H1 (cell line): ENCODE results near the gene SMIM13. TPM values are rescaled to one million over a fixed set of nuclear protein-coding genes. Genes with fewer than 3 reads are reported as not detected.

Experiments
- CTCF ChIA-PET: fragments of 300-600 bp; sonication (Branson Sonifier 250); formaldehyde crosslinking; loops from one replicate; lab custom pipeline; 2021; ENCODE audit not compliant: partially characterized antibody; lab: Charles Lee
- POLR2A ChIA-PET: fragments of 300-600 bp; sonication (Branson Sonifier 250); formaldehyde crosslinking; loops from one replicate; lab custom pipeline; 2021; ENCODE audit warnings: inconsistent platforms; ENCODE audit not compliant: partially characterized antibody; lab: Charles Lee
- DNase-seq, 2 experiments: peaks; one replicate each; pipeline versions ENCODE4 v3.0.0 to v3.0.0-alpha.2; 2010 to 2022; ENCODE audit warnings: low spot score in 2 of 2, low read depth in 1 of 2, mixed read lengths in 1 of 2
- FAIRE-seq: peaks from 2 replicates; lab custom pipeline; 2011; peaks lifted over from hg19 to GRCh38; lab: Jason Lieb, UNC
- H2AFZ ChIP-seq: 2 replicates; pipeline ENCODE4 v1.8.1; 2012; ENCODE audit warnings: low read length, inconsistent platforms
- H2AK5ac ChIP-seq: 2 replicates; pipeline ENCODE4 v1.6.1; 2013; ENCODE audit warnings: low read depth, low read length
- H2BK120ac ChIP-seq: replicated peaks from 2 replicates; pipeline ENCODE3; 2013; ENCODE audit warnings: low read depth, low read length, inconsistent platforms
- H2BK12ac ChIP-seq: 2 replicates; pipeline ENCODE4 v1.6.1; 2013; ENCODE audit warnings: low read depth, low read length
- H2BK15ac ChIP-seq: 2 replicates; pipeline ENCODE4 v1.6.1; 2013; ENCODE audit warnings: low read length
- H2BK20ac ChIP-seq: 2 replicates; pipeline ENCODE4 v1.6.1; 2013; ENCODE audit warnings: low read length
- H2BK5ac ChIP-seq: 2 replicates; pipeline ENCODE4 v1.6.1; 2013; ENCODE audit warnings: low read depth, low read length
- H3K14ac ChIP-seq: 2 replicates; pipeline ENCODE4 v1.6.1; 2013; ENCODE audit warnings: inconsistent platforms; ENCODE audit not compliant: insufficient read length
- H3K18ac ChIP-seq: 2 replicates; pipeline ENCODE4 v1.6.1; 2013; ENCODE audit warnings: low read length; ENCODE audit errors: extremely low read depth
- H3K23ac ChIP-seq: 2 replicates; pipeline ENCODE4 v1.6.1; 2013; ENCODE audit warnings: inconsistent platforms; ENCODE audit not compliant: insufficient read length
- H3K23me2 ChIP-seq: 2 replicates; pipeline ENCODE4 v1.6.1; 2013; ENCODE audit warnings: low read depth, low read length
- H3K27ac ChIP-seq: 2 replicates; pipeline ENCODE4 v1.6.1; 2011; ENCODE audit warnings: low read depth, low read length, inconsistent platforms
- H3K27me3 ChIP-seq, 4 experiments: replicated peaks in 1 of 4; 1 replicate in 1 of 4; 2 replicates in 3 of 4; pipeline versions ENCODE4 v1.6.1 to v1.8.1; 2011 to 2013; ENCODE audit warnings: low read length in 3 of 4, mild to moderate bottlenecking in 3 of 4, inconsistent platforms in 2 of 4, mixed read lengths in 2 of 4, moderate library complexity in 1 of 4; ENCODE audit not compliant: control insufficient read depth in 3 of 4, insufficient read depth in 3 of 4; ENCODE audit errors: extremely low read depth in 1 of 4
- H3K36me3 ChIP-seq, 4 experiments: 2 replicates each; pipeline versions ENCODE4 v1.6.1 to v1.8.1; 2011 to 2013; ENCODE audit warnings: mild to moderate bottlenecking in 4 of 4, low read length in 3 of 4, moderate library complexity in 2 of 4, control low read depth in 1 of 4, inconsistent platforms in 1 of 4; ENCODE audit not compliant: insufficient read depth in 4 of 4, control insufficient read depth in 2 of 4
- H3K4ac ChIP-seq: replicated peaks from 2 replicates; pipeline ENCODE3; 2013; ENCODE audit warnings: low read length, low read depth, mixed read lengths, inconsistent platforms; ENCODE audit not compliant: insufficient read length
- H3K4me1 ChIP-seq, 4 experiments: replicated peaks in 1 of 4; 1 replicate in 1 of 4; 2 replicates in 3 of 4; pipeline versions ENCODE4 v1.6.1 to v1.8.1; 2011 to 2013; ENCODE audit warnings: low read length in 3 of 4, inconsistent platforms in 2 of 4, mixed read lengths in 1 of 4; ENCODE audit not compliant: insufficient read depth in 4 of 4, control insufficient read depth in 3 of 4
- H3K4me2 ChIP-seq, 2 experiments: 2 replicates each; pipeline versions ENCODE4 v1.6.1 to v1.8.1; 2011 to 2013; ENCODE audit warnings: low read depth in 2 of 2, low read length in 2 of 2, control low read depth in 1 of 2, inconsistent platforms in 1 of 2, mild to moderate bottlenecking in 1 of 2; ENCODE audit not compliant: insufficient read depth in 1 of 2
- H3K4me3 ChIP-seq, 4 experiments: fragments of 200-600, 300-600 bp in 1 of 4; sonication (generic), shearing (Covaris generic), sonication (Bioruptor Twin) in 1 of 4; 2 replicates each; pipeline versions ENCODE4 v1.5.1 to v1.8.1; 2011 to 2016; ENCODE audit warnings: low read length in 4 of 4, low read depth in 3 of 4, control low read depth in 2 of 4, inconsistent platforms in 2 of 4, mild to moderate bottlenecking in 2 of 4, mixed read lengths in 1 of 4, moderate library complexity in 1 of 4; ENCODE audit not compliant: insufficient read depth in 2 of 4; ENCODE audit errors: extremely low read depth in 1 of 4
- H3K56ac ChIP-seq: replicated peaks from 2 replicates; pipeline ENCODE3; 2013; ENCODE audit warnings: low read depth, mild to moderate bottlenecking, mixed read lengths, low read length, inconsistent platforms; ENCODE audit not compliant: insufficient read length
- H3K79me1 ChIP-seq: 2 replicates; pipeline ENCODE4 v1.6.1; 2013; ENCODE audit warnings: low read depth, low read length, control low read depth
- H3K79me2 ChIP-seq, 2 experiments: 2 replicates each; pipeline versions ENCODE4 v1.6.1 to v1.8.1; 2012 to 2013; ENCODE audit warnings: low read length in 2 of 2, mild to moderate bottlenecking in 2 of 2, inconsistent platforms in 1 of 2; ENCODE audit not compliant: insufficient read depth in 2 of 2, control insufficient read depth in 1 of 2
- H3K9ac ChIP-seq, 4 experiments: replicated peaks in 1 of 4; 1 replicate in 1 of 4; 2 replicates in 3 of 4; pipeline versions ENCODE4 v1.6.1 to v1.8.1; 2011 to 2013; ENCODE audit warnings: low read depth in 3 of 4, low read length in 3 of 4, control low read depth in 2 of 4, mild to moderate bottlenecking in 2 of 4, moderate library complexity in 2 of 4, inconsistent platforms in 1 of 4; ENCODE audit errors: extremely low read depth in 1 of 4
- H3K9me3 ChIP-seq, 2 experiments: 2 replicates each; pipeline versions ENCODE4 v1.6.1 to v1.8.1; 2012 to 2013; ENCODE audit warnings: mild to moderate bottlenecking in 2 of 2, moderate library complexity in 2 of 2, control low read depth in 1 of 2, inconsistent platforms in 1 of 2, low read depth in 1 of 2, low read length in 1 of 2, mixed read lengths in 1 of 2; ENCODE audit not compliant: insufficient read depth in 2 of 2
- H4K20me1 ChIP-seq, 2 experiments: replicated peaks in 1 of 2; 2 replicates each; pipeline versions ENCODE3 to v1.8.1; 2011 to 2013; ENCODE audit warnings: inconsistent platforms in 2 of 2, low read length in 2 of 2, mild to moderate bottlenecking in 1 of 2; ENCODE audit not compliant: insufficient read depth in 2 of 2, control insufficient read depth in 1 of 2
- H4K5ac ChIP-seq: 2 replicates; pipeline ENCODE4 v1.6.1; 2013; ENCODE audit warnings: low read length, low read depth, mixed read lengths, inconsistent platforms; ENCODE audit not compliant: insufficient read length
- H4K8ac ChIP-seq: 2 replicates; pipeline ENCODE4 v1.8.0; 2013; ENCODE audit warnings: mild to moderate bottlenecking, moderate library complexity, low read length, inconsistent platforms; ENCODE audit not compliant: insufficient read depth; ENCODE audit errors: extremely low read depth
- H4K91ac ChIP-seq: replicated peaks from 2 replicates; pipeline ENCODE3; 2013; ENCODE audit warnings: low read length, mixed read lengths, inconsistent platforms; ENCODE audit not compliant: insufficient read length
- KDM1A ChIP-seq: fragments of 200-600, 300-600 bp; sonication (generic); IDR thresholded peaks from 2 replicates; pipeline ENCODE4 v1.7.1; 2016; ENCODE audit warnings: mild to moderate bottlenecking, low read length, borderline replicate concordance
- KDM4A ChIP-seq: IDR thresholded peaks from one replicate; pipeline ENCODE4 v1.7.1; 2012; ENCODE audit warnings: low read depth, mild to moderate bottlenecking, moderate library complexity, low read length, inconsistent platforms; ENCODE audit not compliant: severe bottlenecking
- TAF7 ChIP-seq: optimal IDR thresholded peaks from 2 replicates; pipeline ENCODE3; 2011; ENCODE audit warnings: low read depth, mild to moderate bottlenecking, inconsistent platforms, low read length, moderate library complexity, borderline replicate concordance
- WGBS, 2 experiments: shearing (Covaris generic) in 1 of 2; methylation state at CpG; one replicate each; pipeline versions ENCODE4 v1.1.6 to v1.1.7; 2013 to 2015; ENCODE audit warnings: low lambda C conversion rate in 2 of 2, mixed read lengths in 2 of 2, inconsistent platforms in 1 of 2, low coverage in 1 of 2, missing lambda C conversion rate in 1 of 2; ENCODE audit not compliant: insufficient replicate concordance in 2 of 2, insufficient coverage in 1 of 2, insufficient read length in 1 of 2; ENCODE audit errors: extremely low coverage in 1 of 2, missing lambda C conversion rate in 1 of 2; 5-methylcytosine and 5-hydroxymethylcytosine counted together
- polyA plus RNA-seq, 7 experiments: library from polyadenylated mRNA; depleted of rRNA in 3 of 7; stranded (reverse) in 5 of 7; unstranded in 2 of 7; fragments of >200 nt in 5 of 7; fragments of 200-250 nt in 2 of 7; gene quantifications; 1 replicate in 5 of 7; 2 replicates in 1 of 7; 4 replicates in 1 of 7; pipeline versions ENCODE4 v1.2.1 to v1.2.3, GENCODE V29; 2011 to 2013; ENCODE audit warnings: missing spikeins in 2 of 7, mixed read lengths in 2 of 7
- total RNA-seq: library from RNA; stranded (reverse); fragmentation: NEBNext Ultra II Directional; extraction: Animal tissue kit (Norgen Biotek cat#: 25700); gene quantifications from 2 replicates; pipeline ENCODE4 v1.2.1, GENCODE V29; 2021

The SMIM13 gene
- total and polyA plus RNA-seq, 2 of the 8 experiments (the other 6 are each of a cell fraction or from before 2014, with no cell fraction given) = 1.7 to 10.6 TPM

DNA sequence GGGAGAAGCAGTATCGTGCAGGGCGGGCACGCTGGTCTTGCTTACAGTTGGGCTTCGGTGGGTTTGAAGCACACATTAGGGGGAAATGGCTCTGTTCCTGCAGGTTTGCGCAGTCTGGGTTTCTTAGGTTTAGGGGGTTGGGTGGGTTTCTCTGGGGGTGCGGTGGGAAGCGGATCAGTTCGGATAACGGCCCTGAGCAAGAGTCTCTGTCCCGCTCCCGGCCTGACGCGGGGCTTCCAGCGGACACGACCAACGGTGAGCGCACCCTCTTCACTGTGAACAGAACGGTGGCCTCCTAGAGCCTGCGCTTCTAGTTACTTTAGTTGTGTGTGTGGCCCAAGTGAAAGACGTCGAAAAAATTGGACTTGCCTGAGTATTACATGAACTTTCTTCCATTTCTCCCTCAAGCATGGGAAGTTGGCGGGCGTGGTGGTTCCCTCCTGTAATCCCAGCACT lies 48.9 kb upstream of the SMIM13 start:
- Histone ChIP-seq H2BK5ac (no peak overlapping the region), H2BK120ac (no peak overlapping the region), H3K23ac (no peak overlapping the region), H3K9me3 (no peaks in the 10 kb centered on the region; a peak in 1 of 4 replicates), H3K4me3 (peak overlapping the region; percentile 24 to 63 (median 46); a peak in 6 of 8 replicates), H3K4ac (no peak overlapping the region), H2BK15ac (no peak overlapping the region), H3K79me2 (no peaks in the 10 kb centered on the region), H2BK12ac (no peak overlapping the region), H2AFZ (peak overlapping the region; percentile 81; the same call in 1 of the 2 replicates), H3K18ac (no peak overlapping the region), H4K20me1 (peaks cover 0 to 1% of the 10 kb centered on the region in 2 experiments), H2AK5ac (no peak overlapping the region), H4K5ac (no peak overlapping the region), H3K23me2 (peaks cover 7% of the 10 kb centered on the region), H3K27me3 (peaks cover 19 to 42% (median 36%) of the 10 kb centered on the region in 4 experiments), H3K14ac (no peak overlapping the region), H3K79me1 (no peaks in the 10 kb centered on the region), H4K8ac (peak overlapping the region; percentile 62), H3K56ac (no peak overlapping the region), H3K27ac (no peak overlapping the region), H2BK20ac (no peak overlapping the region), H3K4me2 (peak overlapping the region; percentile 22 to 72; a peak in 3 of 4 replicates), H3K36me3 (peaks cover 0 to 4% (median 0%) of the 10 kb centered on the region in 4 experiments; a peak in 1 of 8 replicates), H3K9ac (no peak overlapping the region), H3K4me1 (peaks cover 0 to 6% (median 2%) of the 10 kb centered on the region in 4 experiments; a peak in 2 of 7 replicates), H4K91ac (no peak overlapping the region)
- no peak for DNase-seq
- ChIA-PET CTCF (interaction anchor here (1.0 to 2.3 kb wide), 10 partner anchors 12 to 93 kb away, joined by 3 to 12 read pairs (median 6); no protein-coding TSS in a partner anchor), POLR2A (no interaction called here)
- no peak for FAIRE-seq
- 52% methylated on average over 10 of the region's 23 CpGs; no CpG with 5 or more reads in 1 of the 2 experiments for WGBS, 2 experiments
- TF ChIP-seq KDM4A (peak; percentile 83), KDM1A (0 out of 2 replicates have a peak, but pooled peaks have one; percentile 12), TAF7 (no peak)
